NOMO-1 treated with dmso at 0.1 percent for 144 hours (cell line): ENCODE measurements around the gene STX4.

Source experiments
- DNase-seq: peaks from one replicate; lab custom pipeline; 2025; ENCODE audit not compliant: unreplicated experiment; lab: John Stamatoyannopoulos, UW

Gene STX4, protein sequence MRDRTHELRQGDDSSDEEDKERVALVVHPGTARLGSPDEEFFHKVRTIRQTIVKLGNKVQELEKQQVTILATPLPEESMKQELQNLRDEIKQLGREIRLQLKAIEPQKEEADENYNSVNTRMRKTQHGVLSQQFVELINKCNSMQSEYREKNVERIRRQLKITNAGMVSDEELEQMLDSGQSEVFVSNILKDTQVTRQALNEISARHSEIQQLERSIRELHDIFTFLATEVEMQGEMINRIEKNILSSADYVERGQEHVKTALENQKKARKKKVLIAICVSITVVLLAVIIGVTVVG

DNA sequence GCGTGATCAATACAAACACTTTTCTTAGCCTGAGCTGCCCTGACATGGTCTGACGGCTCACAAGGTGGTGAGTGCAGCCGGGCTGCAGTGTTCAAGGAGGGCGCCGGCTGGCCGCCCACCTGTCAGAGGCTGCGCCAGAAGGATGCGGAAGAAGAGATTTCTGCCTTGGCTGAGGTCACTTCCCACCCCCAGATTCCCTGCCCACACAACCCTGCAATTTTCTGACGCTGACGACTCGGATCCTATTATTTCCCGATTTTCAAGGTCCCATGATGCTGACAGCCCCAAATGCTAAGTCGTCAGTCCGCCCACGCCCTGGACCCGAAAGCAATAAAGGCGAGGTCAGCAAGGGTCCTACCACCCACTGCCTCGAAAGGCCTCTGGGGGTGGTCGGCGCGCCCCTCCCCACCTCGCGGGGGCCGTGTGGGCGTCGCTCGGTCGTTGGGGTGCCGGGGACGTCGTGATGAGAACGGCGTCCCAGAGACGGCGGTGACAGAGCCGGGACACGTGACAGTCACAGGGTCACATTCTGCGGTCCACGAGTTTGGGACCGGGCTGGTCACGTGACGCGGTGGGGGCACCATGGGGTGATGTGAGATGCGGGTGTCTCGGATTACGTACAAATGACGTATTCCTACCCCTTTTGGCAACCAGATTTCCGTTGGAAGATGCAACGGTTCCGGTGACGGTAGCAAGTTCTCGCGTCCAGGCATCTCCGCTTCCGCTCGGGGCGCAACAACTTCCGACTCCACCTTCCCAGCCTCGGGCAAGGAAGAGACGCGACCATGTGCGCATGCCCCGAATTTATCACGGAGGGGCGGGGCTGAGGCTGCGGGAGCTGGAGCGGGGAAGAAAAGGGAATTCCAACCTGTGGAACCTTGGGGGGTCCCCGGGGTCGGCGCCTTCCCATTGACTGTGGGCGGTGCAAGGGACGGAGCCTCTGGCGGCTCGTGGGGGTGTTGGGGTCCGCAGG is at the start of gene STX4:
Gene STX4, plus strand, starts transcription at position 823 of the 973 bp plus-strand sequence. CDS start 248 bp downstream, outside the sequence.
- DNase-seq: peak; percentile 95

DNA sequence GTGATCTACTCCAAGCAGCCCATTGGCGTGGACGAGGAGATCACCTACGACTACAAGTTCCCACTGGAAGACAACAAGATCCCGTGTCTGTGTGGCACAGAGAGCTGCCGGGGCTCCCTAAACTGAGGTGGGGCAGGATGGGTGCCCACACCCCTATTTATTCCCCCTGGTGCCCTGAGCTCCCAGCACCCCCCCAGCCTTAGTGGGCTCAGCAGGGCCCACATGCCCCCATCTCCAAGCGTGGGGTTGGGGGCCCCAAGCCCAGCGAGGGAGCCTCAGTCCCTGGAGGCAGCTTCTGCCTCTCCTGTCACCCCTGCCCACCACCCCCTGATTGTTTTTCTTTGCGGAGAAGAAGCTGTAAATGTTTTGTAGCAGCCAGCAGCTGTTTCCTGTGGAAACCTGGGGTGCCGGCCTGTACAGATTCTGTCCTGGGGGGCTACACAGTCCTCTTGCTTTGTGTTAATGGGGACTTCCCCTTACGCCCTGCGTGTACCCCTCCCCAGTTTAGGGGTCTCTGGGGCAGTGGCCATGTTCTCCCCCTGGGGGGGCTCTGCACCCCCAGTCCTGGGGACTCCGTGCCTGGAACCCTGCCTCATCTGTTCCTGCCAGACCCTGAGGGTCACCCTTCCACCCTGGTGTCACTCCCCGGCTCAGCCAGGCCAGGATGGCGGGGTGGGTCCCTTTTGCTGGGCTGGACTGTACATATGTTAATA is 49.3 kb upstream of the STX4 start:
- DNase-seq: no peak

DNA sequence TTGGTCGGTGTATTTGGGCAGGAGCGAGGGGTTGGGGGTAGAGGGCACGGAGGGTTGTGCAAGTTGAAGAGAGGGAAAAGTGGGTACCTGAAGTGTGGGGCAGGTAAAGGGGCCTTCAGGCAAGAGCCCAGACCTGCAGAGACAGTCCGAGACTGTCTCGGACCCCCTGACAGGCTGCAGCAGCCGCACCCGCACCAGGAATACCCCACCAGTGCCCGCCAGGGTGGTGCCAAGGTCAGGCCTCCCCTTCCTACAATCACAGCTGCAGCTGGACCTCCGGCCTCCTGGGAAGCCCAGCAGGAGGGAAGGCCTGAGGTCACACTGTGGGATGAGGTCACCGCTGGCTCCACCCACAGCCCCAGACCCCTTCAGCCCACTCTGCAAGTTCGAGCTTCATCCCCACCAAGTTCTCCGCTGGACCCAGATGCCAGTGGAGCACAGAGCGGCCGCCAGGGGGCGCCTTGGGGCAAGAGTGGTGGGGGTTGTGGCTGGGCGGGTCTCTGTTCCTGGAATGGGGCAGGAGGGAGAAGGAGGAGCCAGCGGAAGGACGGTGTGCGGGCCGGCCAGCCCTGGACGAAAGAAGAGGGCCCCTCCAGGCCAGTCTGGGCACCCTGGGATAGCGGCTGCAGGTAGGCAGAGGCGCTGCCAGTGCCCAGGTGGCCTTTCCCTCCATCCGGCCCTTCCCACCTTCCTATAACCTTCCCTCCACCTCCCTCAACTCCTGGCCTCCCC is 48.5 kb upstream of the STX4 start, which contains the start of gene HSD3B7:
Gene HSD3B7, plus strand, starts transcription at position 539 of the 732 bp plus-strand sequence. CDS start 452 bp downstream, outside the sequence.
- DNase-seq: peak; percentile 49

DNA sequence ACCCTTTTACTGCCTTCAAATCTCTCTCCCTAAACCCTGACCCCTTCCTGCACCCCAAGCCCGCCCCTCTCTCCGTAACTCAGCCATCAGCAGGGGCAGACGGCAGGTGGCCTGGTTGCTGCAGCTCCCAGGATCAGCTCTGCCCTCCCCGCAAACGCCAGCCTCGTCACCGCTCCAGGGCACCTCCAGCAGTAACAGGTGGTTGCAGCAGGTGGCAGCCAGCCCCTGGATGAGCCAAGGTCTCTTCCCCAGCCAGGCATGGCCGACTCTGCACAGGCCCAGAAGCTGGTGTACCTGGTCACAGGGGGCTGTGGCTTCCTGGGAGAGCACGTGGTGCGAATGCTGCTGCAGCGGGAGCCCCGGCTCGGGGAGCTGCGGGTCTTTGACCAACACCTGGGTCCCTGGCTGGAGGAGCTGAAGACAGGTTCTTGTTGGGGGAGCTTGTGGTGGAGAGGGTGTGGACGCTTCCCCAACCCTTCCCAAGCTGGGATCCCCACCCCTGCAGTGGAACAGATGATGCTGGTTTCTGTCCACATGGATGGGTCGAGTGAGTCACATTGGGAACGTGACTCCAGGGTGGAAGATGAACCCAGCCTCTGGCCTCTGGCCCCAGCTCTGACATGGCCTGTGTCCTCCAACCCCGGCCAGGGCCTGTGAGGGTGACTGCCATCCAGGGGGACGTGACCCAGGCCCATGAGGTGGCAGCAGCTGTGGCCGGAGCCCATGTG is 47.8 kb upstream of the STX4 start:
- DNase-seq: no peak

DNA sequence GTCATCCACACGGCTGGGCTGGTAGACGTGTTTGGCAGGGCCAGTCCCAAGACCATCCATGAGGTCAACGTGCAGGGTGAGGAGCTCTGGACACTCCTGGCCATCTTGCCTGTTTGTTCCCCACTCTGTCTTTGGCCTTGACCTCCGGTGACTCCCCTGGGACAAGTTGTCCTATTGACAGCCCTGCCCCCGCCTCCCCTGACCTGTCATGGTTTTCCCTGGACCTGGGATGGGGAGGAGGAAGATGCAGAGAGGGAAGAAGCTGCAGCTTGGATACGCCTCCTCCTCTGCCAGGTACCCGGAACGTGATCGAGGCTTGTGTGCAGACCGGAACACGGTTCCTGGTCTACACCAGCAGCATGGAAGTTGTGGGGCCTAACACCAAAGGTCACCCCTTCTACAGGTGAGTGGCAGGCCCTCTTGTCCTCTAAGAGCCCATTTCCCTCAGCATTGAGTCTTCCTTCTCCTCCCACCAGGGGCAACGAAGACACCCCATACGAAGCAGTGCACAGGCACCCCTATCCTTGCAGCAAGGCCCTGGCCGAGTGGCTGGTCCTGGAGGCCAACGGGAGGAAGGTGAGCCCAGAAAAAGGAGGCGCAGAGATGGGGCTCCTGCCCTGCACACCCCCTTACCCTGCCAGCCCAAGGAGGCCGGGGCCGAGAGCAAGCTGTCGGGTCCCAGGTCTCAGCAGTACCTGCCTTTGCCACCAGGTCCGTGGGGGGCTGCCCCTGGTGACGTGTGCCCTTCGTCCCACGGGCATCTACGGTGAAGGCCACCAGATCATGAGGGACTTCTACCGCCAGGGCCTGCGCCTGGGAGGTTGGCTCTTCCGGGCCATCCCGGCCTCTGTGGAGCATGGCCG is 47.0 kb upstream of the STX4 start:
- DNase-seq: no peak

DNA sequence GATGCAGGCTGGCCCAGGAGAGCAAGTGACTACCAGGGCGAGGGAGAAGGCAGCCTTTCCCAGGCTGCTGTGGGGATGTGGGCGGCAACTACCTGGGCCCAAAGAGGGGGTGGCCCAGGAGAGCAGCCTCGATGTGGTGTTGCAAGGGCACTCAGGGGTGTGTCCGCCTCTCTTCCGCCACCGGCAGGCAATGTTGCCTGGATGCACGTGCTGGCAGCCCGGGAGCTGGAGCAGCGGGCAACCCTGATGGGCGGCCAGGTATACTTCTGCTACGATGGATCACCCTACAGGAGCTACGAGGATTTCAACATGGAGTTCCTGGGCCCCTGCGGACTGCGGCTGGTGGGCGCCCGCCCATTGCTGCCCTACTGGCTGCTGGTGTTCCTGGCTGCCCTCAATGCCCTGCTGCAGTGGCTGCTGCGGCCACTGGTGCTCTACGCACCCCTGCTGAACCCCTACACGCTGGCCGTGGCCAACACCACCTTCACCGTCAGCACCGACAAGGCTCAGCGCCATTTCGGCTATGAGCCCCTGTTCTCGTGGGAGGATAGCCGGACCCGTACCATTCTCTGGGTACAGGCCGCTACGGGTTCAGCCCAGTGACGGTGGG is 45.7 kb upstream of the STX4 start:
- DNase-seq: no peak

DNA sequence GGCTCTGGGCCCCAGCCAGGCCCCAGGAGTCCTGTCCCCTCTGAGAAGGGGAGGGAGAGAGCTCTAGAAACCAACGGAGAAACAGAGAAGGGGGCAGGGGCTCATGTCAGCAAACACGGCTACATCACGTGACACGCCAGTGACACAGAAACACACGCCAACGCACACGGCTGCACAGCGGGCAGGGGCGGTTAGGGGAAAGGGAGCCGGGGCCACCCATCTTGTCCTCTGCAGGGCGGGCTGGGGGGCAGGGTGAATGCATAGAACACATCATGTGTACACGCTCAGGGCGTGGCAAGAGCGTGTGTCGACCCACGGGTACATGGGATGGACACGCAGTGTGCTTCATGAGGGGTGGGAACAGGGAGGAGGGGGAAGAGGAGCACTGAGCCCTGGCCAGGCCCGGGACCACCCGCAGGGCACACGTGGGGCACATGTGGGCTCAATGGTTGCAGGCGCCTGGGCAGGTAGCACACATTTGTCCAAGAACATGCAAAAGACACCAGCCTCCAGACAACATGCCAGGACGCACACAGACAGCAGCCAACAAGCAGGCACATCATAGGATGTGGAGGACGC is 43.8 kb upstream of the STX4 start:
- DNase-seq: no peak

DNA sequence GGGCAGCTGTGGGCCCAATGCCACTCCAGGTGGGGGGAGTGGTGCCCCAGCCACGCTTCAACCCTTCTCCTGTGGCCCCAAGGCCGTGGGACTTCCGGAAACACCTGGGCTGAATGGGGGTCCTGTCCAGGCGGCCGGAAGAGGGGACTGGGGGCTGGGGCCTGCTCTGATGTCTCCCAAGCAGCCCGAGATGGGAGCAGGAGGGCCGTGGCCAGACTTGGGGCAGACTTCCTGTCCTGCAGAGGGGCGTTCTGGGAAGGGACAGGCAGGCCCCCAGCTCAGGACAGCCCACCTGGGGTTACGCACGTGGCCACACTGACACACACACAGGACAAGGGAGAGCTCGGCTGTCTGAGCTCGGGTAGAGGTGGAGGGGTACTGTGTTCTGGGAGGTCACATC is 43.3 kb upstream of the STX4 start:
- DNase-seq: no peak

DNA sequence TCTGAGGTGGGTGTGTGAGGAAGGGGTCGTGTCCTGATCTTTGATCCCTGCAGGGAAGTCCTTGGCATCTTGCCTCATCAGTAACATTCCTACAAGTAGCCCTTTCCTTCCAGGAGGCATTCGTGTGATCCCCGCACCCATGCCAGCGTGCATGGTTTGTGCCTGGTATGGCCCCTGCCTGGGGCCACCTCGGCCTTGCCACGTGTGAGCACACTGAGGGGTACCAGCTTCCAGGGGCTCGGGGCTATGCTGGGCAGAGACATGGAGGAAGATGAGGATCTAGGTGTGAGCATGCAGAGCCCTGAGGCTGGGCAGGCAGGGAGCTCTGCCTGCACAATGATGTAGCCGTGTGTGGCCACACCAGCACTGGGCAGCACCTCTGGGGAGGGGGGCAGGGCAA is 42.3 kb upstream of the STX4 start:
- DNase-seq: no peak

DNA sequence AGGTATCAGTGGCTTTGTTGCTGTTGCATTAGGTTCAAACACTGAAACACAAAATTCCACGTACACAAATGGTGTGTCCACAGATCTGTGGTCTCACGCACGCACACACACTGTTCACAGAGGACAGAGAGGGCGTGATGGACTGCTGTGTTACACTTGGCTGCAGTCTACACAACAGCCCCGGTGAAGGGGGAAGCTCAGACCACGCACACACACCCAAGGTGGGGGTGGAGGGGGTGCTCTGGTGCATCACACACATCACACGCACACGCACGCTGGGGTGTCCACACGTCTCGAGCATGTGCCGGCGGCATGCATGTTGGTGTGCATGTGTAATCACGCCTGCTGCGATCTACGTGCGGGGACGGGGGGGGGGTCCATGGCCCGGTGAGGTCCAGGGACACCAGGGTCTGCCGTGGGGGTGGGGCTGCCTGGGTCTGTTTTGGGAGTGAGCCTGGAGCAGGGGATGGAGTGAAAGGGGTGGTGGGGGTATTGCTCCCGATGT is 41.0 kb upstream of the STX4 start:
- DNase-seq: no peak

DNA sequence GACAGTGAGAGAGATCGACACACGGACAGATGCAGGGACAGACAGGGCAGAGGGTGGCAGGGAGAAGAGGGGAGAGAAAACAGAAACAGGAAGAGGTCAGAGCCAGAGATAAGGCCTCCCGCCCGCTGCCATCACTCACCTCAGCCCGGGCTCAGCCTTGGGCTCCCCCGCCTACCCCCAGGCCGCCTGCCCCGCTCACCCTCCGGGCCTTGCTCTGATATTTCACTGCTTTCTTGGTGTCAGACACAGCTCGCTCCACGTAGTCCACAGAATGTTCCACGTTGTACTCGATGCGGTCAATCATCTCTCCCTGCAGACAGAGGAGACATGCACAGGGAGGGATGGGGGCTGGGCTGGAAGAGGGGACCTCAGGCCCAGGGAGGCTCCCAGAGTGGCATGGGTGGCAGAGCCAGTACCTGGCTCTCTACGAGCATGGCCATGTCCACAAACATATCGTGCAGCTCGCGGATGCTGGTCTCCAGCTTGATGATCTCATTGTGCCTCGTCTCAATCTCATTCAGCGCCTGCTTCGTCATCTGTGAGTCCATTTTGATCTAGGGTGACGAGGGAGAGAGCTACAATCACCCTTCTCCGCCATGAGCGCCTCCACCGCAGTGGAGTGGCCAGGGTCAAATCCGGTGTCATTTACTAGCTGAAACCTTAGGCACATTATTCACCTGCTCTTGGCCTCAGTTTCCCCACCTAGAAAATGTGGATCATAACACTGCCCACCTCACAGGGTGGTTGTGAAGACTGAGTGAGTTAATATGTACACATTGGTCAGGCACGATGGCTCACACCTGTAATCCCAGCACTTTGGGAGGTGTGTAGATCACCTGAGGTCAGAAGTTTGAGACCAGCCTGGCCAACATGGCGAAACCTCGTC is 40.2 kb upstream of the STX4 start:
- DNase-seq: peak; percentile 67

DNA sequence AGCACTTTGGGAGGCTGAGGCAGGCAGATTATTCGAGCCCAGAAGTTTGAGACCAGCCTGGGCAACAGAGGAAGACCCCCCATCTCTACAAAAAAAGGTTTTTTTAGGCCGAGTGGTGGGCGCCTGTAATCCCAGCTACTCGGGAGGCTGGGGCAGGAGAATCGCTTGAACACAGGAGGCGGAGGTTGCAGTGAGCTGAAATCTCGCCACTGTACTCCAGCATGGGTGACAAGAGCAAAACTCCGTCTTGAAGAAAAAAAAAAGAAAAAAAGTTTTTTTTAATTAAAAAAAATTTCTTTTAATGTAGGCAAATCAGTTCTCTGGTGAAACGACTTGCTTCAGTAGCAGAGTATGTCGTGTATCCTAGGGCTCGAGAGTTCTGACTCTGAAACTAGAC is 37.4 kb upstream of the STX4 start:
- DNase-seq: no peak

DNA sequence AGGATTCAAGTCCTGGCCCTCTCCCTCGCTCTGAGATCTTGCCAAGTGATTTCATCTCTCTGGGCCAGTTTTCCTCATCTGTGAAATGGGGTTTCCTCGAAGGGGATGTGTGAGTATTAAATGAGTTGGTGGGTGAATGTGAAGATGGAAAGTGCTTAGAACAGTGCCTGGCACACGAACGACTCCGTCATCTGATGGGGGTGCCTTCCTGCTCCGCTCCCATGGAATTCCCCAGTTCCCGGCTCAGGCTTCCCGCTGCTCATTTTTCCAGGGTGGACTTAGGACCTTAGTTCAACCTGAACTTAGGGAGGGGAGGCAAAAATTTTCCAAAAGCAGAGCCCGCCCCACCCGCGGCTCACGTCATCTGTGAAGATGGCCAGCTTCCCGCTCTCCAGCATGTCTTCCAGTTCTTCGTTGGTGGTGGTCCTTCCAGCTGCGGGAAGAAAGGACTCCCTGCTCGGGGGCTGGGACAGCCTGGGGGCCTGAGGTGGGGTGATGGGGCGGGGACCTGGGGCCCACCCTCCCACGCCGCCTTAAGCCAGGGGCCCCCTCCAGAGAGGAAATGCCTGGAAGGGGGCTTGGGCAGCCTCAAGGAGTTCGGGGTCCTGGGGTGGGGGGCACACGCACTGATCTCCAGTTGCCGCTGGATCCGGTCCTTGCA is 36.9 kb upstream of the STX4 start:
- DNase-seq: no peak

DNA sequence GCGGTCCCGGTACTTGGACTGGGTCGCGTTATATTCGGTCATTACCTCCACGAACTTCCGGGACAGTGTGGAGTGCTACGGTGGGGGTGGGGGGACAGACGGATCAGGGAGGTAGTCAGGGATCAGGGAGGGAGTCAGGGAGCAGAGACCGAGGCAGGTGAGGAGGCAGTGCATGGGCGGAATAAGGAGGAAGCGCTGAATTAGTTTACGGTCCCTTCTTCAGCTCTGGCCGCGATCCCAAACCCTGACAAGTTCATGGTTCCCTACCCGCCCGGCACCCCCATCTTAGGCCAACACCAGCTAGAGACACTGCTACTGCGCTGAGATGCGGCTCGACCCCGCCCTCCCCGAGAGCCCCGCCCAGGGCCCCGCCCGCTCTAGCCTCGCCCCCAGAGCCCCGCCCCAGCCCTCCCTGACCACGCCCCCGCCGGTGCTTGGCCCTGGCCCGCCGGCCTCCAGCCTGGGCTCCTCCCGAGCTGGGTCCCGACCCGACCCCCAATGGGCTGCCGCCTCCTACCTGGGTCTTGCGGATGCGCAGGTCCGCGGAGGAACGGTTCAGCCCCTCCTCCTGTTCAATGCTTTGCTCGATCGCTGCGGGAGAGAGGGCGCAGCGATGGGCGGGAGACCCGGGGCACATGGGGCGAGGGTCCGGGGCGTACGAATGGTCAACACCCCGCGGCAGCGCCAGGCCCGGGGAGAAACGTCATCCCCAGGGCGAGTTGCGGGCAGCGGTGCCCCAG is 36.2 kb upstream of the STX4 start:
- DNase-seq: peak; percentile 69

DNA sequence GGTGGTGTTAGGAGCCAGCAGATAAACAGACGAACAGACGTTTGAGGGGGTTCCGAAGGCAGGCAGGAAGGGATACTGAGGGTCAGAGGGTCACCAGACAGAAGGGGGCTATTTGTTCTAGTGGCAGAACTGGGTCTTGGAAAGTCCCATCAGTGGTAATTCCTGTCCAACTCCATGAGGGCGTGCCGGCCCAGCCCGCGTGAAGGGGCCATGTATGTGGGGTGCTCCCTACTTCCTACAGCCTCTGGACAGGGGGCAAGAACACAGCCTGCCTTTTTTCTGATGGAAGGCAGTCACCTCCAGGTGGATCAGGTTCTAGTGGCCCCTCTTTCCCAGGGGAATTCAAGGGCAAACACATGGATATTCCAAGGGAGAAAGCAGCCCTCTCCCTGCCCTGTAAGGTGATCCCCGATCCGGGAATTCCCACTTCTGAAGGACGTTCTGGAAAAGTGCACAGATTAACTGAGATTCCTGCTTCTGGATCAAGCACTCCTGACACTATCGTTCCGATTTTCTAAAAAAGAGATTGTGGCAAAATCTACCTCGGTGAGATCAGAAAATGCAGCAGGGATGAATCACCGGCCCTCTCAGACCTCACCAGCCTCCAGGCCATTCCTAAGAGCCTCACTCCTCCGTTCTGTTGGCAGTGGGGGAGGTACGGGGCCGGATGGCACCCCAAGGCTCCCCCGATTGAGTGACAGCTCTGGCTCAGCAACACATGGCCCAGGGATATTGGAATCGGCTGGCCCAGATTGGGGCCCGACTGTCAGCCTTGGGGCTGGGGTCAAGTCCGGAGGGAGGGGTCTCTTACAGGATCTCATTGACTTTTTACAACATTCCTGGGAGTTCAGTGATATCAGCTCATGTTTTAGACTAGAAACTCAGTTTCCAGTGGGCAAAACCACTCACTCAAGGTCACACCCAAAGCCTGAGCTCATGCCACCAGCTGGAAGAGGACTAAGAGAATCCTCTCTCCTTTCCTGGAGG is 35.3 kb upstream of the STX4 start:
- DNase-seq: no peak
